GM15510 (cell line): ENCODE data around the gene DCAF15.

Experiments used
- POLR2A ChIP-seq: IDR thresholded peaks from 3 replicates; pipeline ENCODE4 v1.6.1; 2011; ENCODE audit warnings: borderline replicate concordance; ENCODE audit not compliant: insufficient read length; ENCODE audit errors: extremely low read depth

DCAF15 gene

GRCh38 chr19:13923194-13923987 is 28.9 kb upstream of the DCAF15 start:
- no peak for TF ChIP-seq POLR2A

GRCh38 chr19:13926010-13926409 is 26.3 kb upstream of the DCAF15 start:
- no peak for TF ChIP-seq POLR2A

DNA sequence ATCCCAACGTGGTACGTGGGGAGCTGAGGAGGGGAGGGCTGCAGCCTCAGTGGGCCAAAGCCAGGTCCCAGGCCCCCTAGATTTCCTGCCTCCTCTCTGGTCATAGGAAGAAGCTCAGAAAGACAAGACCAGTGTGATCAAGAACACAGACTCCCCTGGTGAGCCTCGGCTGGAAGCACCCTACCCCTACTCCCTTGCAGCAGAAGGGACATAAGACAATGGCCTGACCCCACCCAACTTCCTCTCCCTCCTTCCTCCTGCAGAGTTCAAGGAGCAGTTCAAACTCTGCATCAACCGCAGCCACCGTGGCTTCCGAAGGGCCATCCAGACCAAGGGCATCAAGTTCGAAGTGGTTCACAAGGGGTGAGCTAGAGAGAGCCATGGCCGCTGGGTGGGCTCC is 25.6 kb upstream of the DCAF15 start:
- TF ChIP-seq POLR2A, result no peak

DNA sequence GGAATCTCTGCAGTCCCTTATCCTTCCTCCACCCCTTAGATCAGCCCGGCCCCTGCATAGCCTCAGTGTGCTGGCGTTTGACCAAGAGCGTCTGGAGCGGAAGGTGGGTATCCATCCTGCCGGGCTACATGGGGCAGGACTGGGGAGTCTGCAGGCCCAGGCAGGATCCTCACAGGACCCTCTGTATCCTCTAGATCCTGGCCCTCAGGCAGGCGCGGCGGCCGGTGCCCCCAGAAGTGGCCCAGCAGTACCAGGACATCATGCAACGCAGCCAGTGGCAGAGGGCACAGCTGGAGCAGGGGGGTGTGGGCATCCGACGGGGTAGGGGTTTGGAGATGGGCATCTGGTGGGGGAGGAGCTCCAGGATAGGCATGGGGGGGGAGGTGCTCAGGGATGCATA is 23.0 kb upstream of the DCAF15 start:
- TF ChIP-seq POLR2A, result no peak

DNA sequence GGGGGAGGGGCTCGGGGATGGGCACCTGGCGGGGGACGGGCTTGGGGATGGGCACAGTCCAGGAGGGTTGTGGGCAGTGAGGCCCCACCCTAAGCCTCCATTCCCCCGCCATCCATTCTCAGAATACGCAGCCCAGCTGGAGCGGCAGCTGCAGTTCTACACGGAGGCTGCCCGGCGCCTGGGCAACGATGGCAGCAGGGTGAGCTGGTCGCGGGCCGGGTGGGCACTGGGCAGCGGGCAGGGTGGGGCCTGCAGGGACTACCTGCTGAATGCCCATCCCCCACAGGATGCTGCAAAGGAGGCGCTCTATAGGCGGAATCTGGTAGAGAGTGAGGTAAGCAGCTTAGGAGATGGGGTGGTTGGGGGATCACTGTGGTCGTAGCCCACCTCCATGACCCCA is 22.4 kb upstream of the DCAF15 start:
- TF ChIP-seq POLR2A, result no peak

DNA sequence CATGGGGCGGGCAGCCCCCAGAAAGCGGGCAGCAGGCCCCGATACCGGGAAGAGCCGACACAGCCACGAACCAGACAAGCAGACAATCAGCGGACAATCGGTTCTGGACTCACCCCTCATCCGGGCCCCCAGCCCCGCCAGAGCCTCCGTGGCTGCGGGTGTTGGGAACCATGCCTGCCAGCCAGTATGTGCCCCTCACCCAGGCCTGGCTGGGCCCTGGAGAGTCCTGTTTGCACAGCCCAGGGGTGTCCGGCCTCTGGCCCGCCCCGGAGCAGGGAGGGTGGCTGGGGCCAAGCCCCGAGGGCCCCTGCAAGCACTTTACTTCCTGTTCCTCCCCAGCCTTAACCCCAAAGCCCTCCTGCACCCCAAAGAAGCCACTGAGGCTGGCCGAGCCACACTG is 21.9 kb upstream of the DCAF15 start:
- TF ChIP-seq POLR2A, result no peak

- peak; percentile 14 for TF ChIP-seq POLR2A
These were observed 20.7 kb upstream of the DCAF15 start for GRCh38 chr19:13931391-13932148.

DNA sequence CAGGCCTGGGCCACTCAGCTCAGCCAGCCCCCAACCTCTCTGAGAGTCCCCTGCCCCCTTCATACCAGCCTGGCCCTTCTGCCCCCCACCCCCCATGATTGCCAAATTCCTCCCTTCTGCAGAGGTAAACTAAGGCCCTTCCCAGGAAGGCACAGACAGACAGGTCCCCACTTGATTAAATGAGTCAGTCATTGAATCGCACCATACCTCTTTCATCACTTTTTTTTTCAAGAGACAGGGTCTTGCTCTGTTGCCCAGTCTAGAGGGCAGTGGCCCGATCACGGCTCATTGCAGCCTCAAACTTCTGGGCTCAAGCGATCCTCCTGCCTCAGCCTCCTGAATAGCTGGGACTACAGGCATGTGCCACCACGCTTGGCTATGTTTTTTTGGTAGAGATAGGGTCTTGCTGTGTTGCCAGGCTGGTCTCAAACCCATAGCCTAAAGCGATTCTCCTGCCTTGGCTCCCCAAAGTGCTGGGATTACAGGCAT is 20.1 kb upstream of the DCAF15 start:
- no peak for TF ChIP-seq POLR2A

DNA sequence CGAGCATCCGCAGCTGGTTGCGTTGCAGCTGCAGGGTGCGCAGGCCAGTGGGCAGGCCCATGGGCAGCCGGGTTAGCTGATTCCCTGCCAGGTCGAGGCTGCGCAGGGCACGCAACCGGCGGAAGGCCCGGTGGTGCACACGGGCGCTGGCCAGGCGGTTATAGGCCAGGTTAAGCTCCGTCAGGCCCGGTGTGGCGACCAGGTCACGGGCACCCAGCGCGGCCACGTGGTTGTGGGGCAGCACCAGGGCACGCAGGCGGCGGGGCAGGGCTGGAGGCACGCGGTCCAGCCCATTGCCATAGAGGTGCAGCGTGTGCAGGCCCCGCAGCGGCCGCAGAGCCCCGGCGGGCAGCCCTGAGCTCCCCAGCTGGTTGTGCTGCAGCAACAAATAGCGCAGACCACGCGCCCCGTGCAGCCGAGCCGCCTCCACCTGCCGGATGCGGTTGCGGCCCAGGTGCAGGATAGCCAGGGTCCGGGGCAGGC is 19.4 kb upstream of the DCAF15 start:
- TF ChIP-seq POLR2A, result no peak

DNA sequence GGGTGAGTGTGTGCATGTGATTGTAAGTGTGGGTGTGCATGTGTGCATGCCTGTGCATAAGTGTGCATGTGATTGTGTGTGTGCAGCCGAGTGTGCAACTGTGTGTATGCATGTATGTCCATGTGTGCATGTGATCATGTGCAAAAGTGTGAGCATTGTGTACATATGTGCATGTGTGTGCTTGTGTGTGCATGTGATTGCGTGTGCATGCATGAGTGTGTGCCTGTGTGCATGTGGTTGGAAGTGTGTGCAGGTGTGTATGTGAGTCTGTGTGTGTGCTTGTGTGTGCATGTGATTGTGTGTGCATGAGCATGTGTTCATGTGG is 17.6 kb upstream of the DCAF15 start:
- TF ChIP-seq POLR2A, result no peak

- no peak for TF ChIP-seq POLR2A
These were observed 16.4 kb upstream of the DCAF15 start for GRCh38 chr19:13935765-13936510.

GRCh38 chr19:13937479-13938300 is 14.6 kb upstream of the DCAF15 start:
- TF ChIP-seq POLR2A, result no peak

DNA sequence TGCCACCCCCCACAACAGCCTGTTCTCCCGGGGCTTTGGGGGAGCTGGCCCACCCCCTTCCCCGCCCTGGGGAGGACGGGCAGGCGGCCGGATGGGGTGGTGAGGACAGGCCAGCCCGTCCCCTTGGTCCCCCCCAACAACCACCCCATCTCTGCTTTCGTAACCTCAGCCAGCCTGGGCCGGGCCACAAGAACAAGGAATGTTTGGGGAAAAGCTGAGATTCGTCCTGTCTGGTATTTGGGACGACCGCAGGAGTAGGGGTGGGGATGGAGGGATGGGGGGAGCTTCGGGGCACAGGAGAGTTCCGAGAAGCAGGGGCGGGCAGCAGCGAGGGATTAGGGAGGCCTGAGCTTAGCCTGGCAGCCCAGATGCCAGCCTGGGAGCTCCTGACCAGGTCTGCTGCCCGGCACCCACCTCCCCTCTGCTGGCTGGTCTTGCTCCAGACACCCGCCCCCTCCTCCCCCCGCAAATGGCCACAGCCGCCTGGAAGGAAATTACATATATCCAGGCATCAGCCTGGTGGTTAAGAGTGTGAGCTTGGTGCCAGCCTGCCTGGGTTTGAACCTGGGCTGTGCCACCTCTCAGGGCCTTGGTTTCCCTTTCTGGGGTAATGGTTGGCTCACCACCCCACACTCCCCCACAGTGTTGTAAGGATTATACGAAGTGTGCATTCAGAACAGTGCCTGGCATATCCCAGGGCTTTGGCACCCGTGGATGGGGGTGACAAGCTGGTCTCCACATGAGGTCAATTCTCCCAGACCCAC is 13.8 kb upstream of the DCAF15 start, which contains the start of gene PODNL1:
Gene PODNL1, minus strand, starts transcription at position 117 of the 764 bp plus-strand sequence. CDS start 236 bp downstream, outside the sequence.
- no peak for TF ChIP-seq POLR2A
